Ureter (tissue), 1 donor: ENCODE data around the gene B3GALNT2. TPM values are rescaled to one million over a fixed set of nuclear protein-coding genes. Genes with fewer than 3 reads are reported as not detected.
A peak's percentile ranks its signal among the peaks of the same experiment; 100 is the strongest.

Experiments
- DNase-seq: peaks from one replicate; pipeline ENCODE4 v3.0.0-alpha.2; 2020; ENCODE audit warnings: low spot score
- total RNA-seq: library from RNA; stranded (reverse); gene quantifications from one replicate; pipeline ENCODE4 v1.2.4, GENCODE V29; 2023
- donor health status: DM: yes; HTN: yes; CAD: no.

B3GALNT2 gene
- total RNA-seq, 1 donor from 2014 or later = 28.8 TPM

- DNase-seq = no peak
These were observed 50.2 kb downstream of the B3GALNT2 start for GRCh38 chr1:235454021-235454420.

- no peak for DNase-seq
These were observed 53.3 kb downstream of the B3GALNT2 start for GRCh38 chr1:235450886-235451483.

- DNase-seq = no peak
These were observed 53.8 kb downstream of the B3GALNT2 start for GRCh38 chr1:235450433-235450832.

GRCh38 chr1:235448616-235449015, 55.6 kb downstream of the B3GALNT2 start:
- DNase-seq = no peak

GRCh38 chr1:235442788-235443429, 61.3 kb downstream of the B3GALNT2 start:
- no peak for DNase-seq

- DNase-seq = no peak
These were observed 63.0 kb downstream of the B3GALNT2 start for GRCh38 chr1:235441159-235441685.

- DNase-seq = no peak
These were observed 70.3 kb downstream of the B3GALNT2 start for GRCh38 chr1:235434001-235434400.

- no peak for DNase-seq
These were observed 73.3 kb downstream of the B3GALNT2 start for GRCh38 chr1:235430991-235431390.

GRCh38 chr1:235429143-235429542, 75.1 kb downstream of the B3GALNT2 start:
- no peak for DNase-seq

GRCh38 chr1:235427447-235427846, 76.8 kb downstream of the B3GALNT2 start:
- DNase-seq = no peak

- DNase-seq = no peak
These were observed 77.6 kb downstream of the B3GALNT2 start for GRCh38 chr1:235426680-235427079.

- DNase-seq = no peak
These were observed 78.1 kb downstream of the B3GALNT2 start for GRCh38 chr1:235426143-235426542.

- DNase-seq = no peak
These were observed 78.9 kb downstream of the B3GALNT2 start for GRCh38 chr1:235425357-235425756.

GRCh38 chr1:235424092-235424491, 80.2 kb downstream of the B3GALNT2 start:
- no peak for DNase-seq

- no peak for DNase-seq
These were observed 81.0 kb downstream of the B3GALNT2 start for GRCh38 chr1:235423214-235423652.

GRCh38 chr1:235421751-235422150, 82.5 kb downstream of the B3GALNT2 start:
- DNase-seq = no peak

GRCh38 chr1:235417086-235417697, 87.1 kb downstream of the B3GALNT2 start:
- DNase-seq = peak; percentile 65

- no peak for DNase-seq
These were observed 87.6 kb downstream of the B3GALNT2 start for GRCh38 chr1:235416662-235417049.

- DNase-seq = peak; percentile 70
These were observed 89.0 kb downstream of the B3GALNT2 start for GRCh38 chr1:235415008-235415904.

GRCh38 chr1:235411489-235412486, 92.5 kb downstream of the B3GALNT2 start:
- no peak for DNase-seq

GRCh38 chr1:235410467-235410866, 93.8 kb downstream of the B3GALNT2 start:
- no peak for DNase-seq
